GM12878 (cell line): ENCODE measurements around the gene FAM76B. TPM values are rescaled to one million over a fixed set of nuclear protein-coding genes. Genes with fewer than 3 reads are reported as not detected.

ENCODE experiments used
- ATAC-seq: fragments of 200-7000 bp; cut with Tn5 transposase; 3 replicates; pipeline ENCODE4 v1.9.1; 2020; ENCODE audit warnings: mild to moderate bottlenecking, moderate library complexity
- BruUV-seq: library from RNA; stranded (reverse); fragments of 400-500 nt; replicated peaks from 2 replicates; lab custom pipeline; 2021; lab: Mats Ljungman, UMichigan
- CTCF ChIA-PET: fragments of 300-600 bp; sonication (Branson Sonifier 250); formaldehyde crosslinking; extraction: SDS; loops from one replicate; lab custom pipeline; 2021; ENCODE audit warnings: inconsistent platforms; lab: Yijun Ruan, JAX
- POLR2A ChIA-PET: fragments of 350-600 bp; formaldehyde crosslinking; extraction: SDS; loops from one replicate; lab custom pipeline; 2021; ENCODE audit warnings: inconsistent platforms; lab: Charles Lee
- RAD21 ChIA-PET: fragments of 300-600 bp; sonication (Branson Sonifier 250); formaldehyde crosslinking; loops from one replicate; lab custom pipeline; 2023; ENCODE audit warnings: antibody characterized with exemption; ENCODE audit not compliant: unreplicated experiment; lab: Charles Lee
- SMC1A ChIA-PET: fragments of 300-600 bp; sonication (Branson Sonifier 250); formaldehyde crosslinking; loops from one replicate; lab custom pipeline; 2023; ENCODE audit not compliant: unreplicated experiment, uncharacterized antibody; lab: Charles Lee
- DNase-seq: peaks from one replicate; pipeline ENCODE4 v3.0.0-alpha.2; 2011; ENCODE audit warnings: low read depth, low spot score
- FAIRE-seq: peaks from 3 replicates; lab custom pipeline; 2011; peaks lifted over from hg19 to GRCh38; lab: Jason Lieb, UNC
- H2AFZ ChIP-seq: 2 replicates; pipeline ENCODE4 v1.6.0; 2011; ENCODE audit warnings: low read depth, low read length, control low read depth; ENCODE audit not compliant: control insufficient read depth
- H3K27ac ChIP-seq: 2 replicates; pipeline ENCODE4 v1.5.1; 2011; ENCODE audit warnings: control low read depth; ENCODE audit not compliant: control insufficient read depth, insufficient read depth
- H3K27me3 ChIP-seq, 2 experiments: replicated peaks in 1 of 2; 2 replicates each; pipeline versions ENCODE4 v1.6.0 to v1.6.1; 2011; ENCODE audit warnings: low read length in 1 of 2; ENCODE audit not compliant: control insufficient read depth in 2 of 2, insufficient read depth in 2 of 2
- H3K36me3 ChIP-seq, 2 experiments: 2 replicates each; pipeline ENCODE4 v1.5.1; 2011; ENCODE audit warnings: low read length in 1 of 2; ENCODE audit not compliant: control insufficient read depth in 2 of 2, insufficient read depth in 2 of 2
- H3K4me1 ChIP-seq: 2 replicates; pipeline ENCODE4 v1.6.1; 2011; ENCODE audit warnings: mild to moderate bottlenecking, low read length, moderate library complexity, mixed read lengths; ENCODE audit not compliant: control insufficient read depth, insufficient read depth
- H3K4me2 ChIP-seq: 2 replicates; pipeline ENCODE4 v1.6.0; 2011; ENCODE audit warnings: control low read depth; ENCODE audit not compliant: control insufficient read depth, insufficient read depth
- H3K4me3 ChIP-seq: fragments of 200-600 bp; sonication (generic); 2 replicates; pipeline ENCODE4 v1.5.1; 2016
- H3K79me2 ChIP-seq: 2 replicates; pipeline ENCODE4 v1.6.0; 2011; ENCODE audit warnings: low read length; ENCODE audit not compliant: control insufficient read depth, insufficient read depth
- H3K9ac ChIP-seq: 2 replicates; pipeline ENCODE4 v1.8.0; 2011; ENCODE audit warnings: low read length, control low read depth, mixed read lengths; ENCODE audit not compliant: control insufficient read depth, insufficient read depth
- H3K9me3 ChIP-seq: replicated peaks from 3 replicates; pipeline ENCODE4 v1.5.1; 2011; ENCODE audit warnings: mild to moderate bottlenecking, low read length; ENCODE audit not compliant: control insufficient read depth, insufficient read depth
- H4K20me1 ChIP-seq: 2 replicates; pipeline ENCODE4 v1.6.0; 2011; ENCODE audit not compliant: control insufficient read depth, insufficient read depth
- JUND ChIP-seq: IDR thresholded peaks from 2 replicates; pipeline ENCODE4 v1.6.1; 2012; ENCODE audit warnings: low read depth, mild to moderate bottlenecking, low read length, improper control_type of control experiment, moderate library complexity
- NR2C1 ChIP-seq: fragments of 450-650 bp; IDR thresholded peaks from 2 replicates; pipeline ENCODE4 v1.6.1; 2017; ENCODE audit warnings: antibody characterized with exemption, mild to moderate bottlenecking, moderate library complexity
- TAF1 ChIP-seq: IDR thresholded peaks from 2 replicates; pipeline ENCODE4 v1.6.1; 2011; ENCODE audit warnings: mild to moderate bottlenecking, low read depth, low read length, borderline replicate concordance
- WGBS: methylation state at CpG from one replicate; pipeline ENCODE4 v1.1.6; 2016; ENCODE audit warnings: low lambda C conversion rate; ENCODE audit not compliant: insufficient replicate concordance, insufficient coverage; ENCODE audit errors: missing lambda C conversion rate; 5-methylcytosine and 5-hydroxymethylcytosine counted together
- in situ Hi-C: fragments of 300-500 bp; cut with MboI; formaldehyde crosslinking; loops from 9 replicates; pipeline ENCODE4 v1.14.3; 2018; ENCODE audit warnings: mixed read lengths
- intact Hi-C: fragments of 100-400 bp; cut with micrococcal nuclease; formaldehyde crosslinking; loops from one replicate; pipeline ENCODE4 v1.14.2; 2022; ENCODE audit not compliant: unreplicated experiment
- polyA plus RNA-seq, 11 experiments: library from polyadenylated mRNA; depleted of rRNA in 4 of 11; unstranded in 6 of 11; stranded (reverse) in 5 of 11; fragments of >200 nt; fragmentation: Nextera tagmentation in 4 of 11; fragmentation: Illumina TruSeq in 1 of 11; extraction: Ambion mirVana in 4 of 11; extraction: Trizol in 1 of 11; gene quantifications; 1 replicate in 1 of 11; 2 replicates in 10 of 11; pipeline versions ENCODE4 v1.2.1 to v1.2.3, GENCODE V29; 2011 to 2016; ENCODE audit warnings: inconsistent platforms in 2 of 11, missing spikeins in 2 of 11, low read depth in 1 of 11
- total RNA-seq, 4 experiments: library from RNA; depleted of rRNA in 3 of 4; stranded (reverse); fragments of >200 nt in 3 of 4; fragmentation: Illumina TruSeq in 1 of 4; extraction: Trizol in 1 of 4; gene quantifications; 2 replicates each; pipeline versions ENCODE4 v1.2.1 to v1.2.3, GENCODE V29; 2013 to 2021
- TF ChIP-seq, protein P1 (sequence below): fragments of 450-650 bp; IDR thresholded peaks from 2 replicates; pipeline ENCODE4 v1.6.1; 2016; ENCODE audit warnings: mild to moderate bottlenecking
- TF ChIP-seq, protein P2 (sequence below): fragments of 150-350 bp; IDR thresholded peaks from 2 replicates; pipeline ENCODE4 v1.6.1; 2016; ENCODE audit warnings: low read depth, low read length

FAM76B gene
- total and polyA plus RNA-seq, 10 of the 15 experiments (the other 5 are each of a cell fraction or from before 2014, with no cell fraction given): 13.5 to 56.8 (median 28.4) TPM

DNA sequence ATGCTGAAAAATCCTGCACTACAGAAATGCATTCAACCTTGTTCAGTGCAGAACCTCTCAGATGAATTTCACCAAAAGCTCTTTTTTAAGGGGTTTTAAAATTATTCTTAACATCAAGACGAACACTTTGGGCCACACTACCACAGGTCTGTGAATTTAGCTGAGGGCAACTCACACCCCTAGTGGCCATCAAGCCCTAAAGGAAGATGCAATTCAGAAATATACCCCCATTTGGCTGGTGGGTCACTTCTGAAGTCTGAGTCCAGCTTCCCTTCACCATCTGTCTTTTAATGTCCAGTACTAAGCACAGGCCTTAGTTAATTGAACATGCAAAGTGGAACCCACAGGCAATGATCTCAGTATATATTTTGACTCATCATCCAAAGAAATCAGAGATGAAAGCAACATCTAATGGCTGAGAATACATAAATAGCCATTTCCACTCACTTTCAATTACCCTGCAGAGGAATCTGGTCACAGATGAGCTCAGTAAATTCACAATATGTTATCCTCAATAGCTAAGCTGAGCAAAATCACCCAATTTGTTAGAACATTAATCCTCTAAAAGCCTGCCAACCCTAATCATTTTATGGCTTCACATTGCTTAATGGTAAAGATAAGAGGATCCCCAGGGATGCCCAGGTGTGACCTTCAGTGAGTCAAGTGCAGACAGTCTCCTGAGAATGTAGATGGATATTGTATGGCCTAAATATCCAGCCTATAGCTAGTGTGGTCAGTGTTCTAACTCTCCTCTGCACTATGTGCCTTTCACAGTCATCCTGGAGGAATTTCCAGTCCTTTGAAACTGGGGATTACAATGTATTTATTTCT lies 50.3 kb downstream of the FAM76B start (continued):
- TF ChIP-seq NR2C1: no peak

DNA sequence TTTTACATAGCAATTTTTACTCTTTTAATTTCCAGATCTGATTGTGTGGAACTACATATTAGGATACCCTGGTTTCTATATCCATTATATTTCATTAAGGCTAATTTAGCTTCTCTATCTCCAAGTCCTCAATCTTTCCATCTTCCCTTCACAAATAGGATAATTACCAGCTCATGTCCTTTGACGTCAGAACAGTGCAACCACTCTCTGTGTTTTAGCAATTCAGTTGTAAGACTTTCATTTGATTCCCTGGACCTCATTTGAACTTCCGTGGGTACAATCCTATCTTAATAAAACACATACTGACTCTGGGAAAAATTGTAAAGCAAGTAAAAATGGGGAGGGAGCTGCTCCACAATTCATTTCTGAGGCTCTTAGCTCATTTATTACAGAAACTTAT lies 52.8 kb downstream of the FAM76B start:
- 54% methylated on average over 2 of the region's 2 CpGs for WGBS
- H4K20me1 ChIP-seq: no peaks in the 10 kb centered on the region
- ChIA-PET CTCF (interaction anchor here (0.6 to 1.4 kb wide), 5 partner anchors 10 to 726 kb away, joined by 3 to 4 read pairs (median 3); no protein-coding TSS in a partner anchor), SMC1A (interaction anchor here (0.6 to 1.9 kb wide), 10 partner anchors 11 to 582 kb away, joined by 3 to 8 read pairs (median 3); no protein-coding TSS in a partner anchor), POLR2A (interaction anchor here (0.6 to 1.1 kb wide), 2 partner anchors 96 to 275 kb away, joined by 3 read pairs; no protein-coding TSS in a partner anchor), RAD21 (interaction anchor here (1.2 to 1.5 kb wide), 3 partner anchors 13 to 506 kb away, joined by 3 read pairs; partner anchors contain the start of gene SESN3)
- H3K79me2 ChIP-seq: no peaks in the 10 kb centered on the region
- H3K4me2 ChIP-seq: no peak overlapping the region
- H3K36me3 ChIP-seq: no peaks in the 10 kb centered on the region
- FAIRE-seq (no peak), ATAC-seq (no peak), DNase-seq (no peak)
- intact Hi-C loops (no loop called here), in situ Hi-C loops (no loop called here)
- no peak for TF ChIP-seq TAF1
- TF ChIP-seq JUND: no peak
- TF ChIP-seq, protein P1, sequence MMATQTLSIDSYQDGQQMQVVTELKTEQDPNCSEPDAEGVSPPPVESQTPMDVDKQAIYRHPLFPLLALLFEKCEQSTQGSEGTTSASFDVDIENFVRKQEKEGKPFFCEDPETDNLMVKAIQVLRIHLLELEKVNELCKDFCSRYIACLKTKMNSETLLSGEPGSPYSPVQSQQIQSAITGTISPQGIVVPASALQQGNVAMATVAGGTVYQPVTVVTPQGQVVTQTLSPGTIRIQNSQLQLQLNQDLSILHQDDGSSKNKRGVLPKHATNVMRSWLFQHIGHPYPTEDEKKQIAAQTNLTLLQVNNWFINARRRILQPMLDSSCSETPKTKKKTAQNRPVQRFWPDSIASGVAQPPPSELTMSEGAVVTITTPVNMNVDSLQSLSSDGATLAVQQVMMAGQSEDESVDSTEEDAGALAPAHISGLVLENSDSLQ: no peak
- TF ChIP-seq, protein P2, sequence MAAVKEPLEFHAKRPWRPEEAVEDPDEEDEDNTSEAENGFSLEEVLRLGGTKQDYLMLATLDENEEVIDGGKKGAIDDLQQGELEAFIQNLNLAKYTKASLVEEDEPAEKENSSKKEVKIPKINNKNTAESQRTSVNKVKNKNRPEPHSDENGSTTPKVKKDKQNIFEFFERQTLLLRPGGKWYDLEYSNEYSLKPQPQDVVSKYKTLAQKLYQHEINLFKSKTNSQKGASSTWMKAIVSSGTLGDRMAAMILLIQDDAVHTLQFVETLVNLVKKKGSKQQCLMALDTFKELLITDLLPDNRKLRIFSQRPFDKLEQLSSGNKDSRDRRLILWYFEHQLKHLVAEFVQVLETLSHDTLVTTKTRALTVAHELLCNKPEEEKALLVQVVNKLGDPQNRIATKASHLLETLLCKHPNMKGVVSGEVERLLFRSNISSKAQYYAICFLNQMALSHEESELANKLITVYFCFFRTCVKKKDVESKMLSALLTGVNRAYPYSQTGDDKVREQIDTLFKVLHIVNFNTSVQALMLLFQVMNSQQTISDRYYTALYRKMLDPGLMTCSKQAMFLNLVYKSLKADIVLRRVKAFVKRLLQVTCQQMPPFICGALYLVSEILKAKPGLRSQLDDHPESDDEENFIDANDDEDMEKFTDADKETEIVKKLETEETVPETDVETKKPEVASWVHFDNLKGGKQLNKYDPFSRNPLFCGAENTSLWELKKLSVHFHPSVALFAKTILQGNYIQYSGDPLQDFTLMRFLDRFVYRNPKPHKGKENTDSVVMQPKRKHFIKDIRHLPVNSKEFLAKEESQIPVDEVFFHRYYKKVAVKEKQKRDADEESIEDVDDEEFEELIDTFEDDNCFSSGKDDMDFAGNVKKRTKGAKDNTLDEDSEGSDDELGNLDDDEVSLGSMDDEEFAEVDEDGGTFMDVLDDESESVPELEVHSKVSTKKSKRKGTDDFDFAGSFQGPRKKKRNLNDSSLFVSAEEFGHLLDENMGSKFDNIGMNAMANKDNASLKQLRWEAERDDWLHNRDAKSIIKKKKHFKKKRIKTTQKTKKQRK: no peak
- H3K27ac ChIP-seq: no peak overlapping the region
- no TSS peak for BruUV-seq
- no peak overlapping the region for H3K4me3 ChIP-seq
- H2AFZ ChIP-seq: no peak overlapping the region
- H3K4me1 ChIP-seq: no peaks in the 10 kb centered on the region
- no peaks in the 10 kb centered on the region for H3K9me3 ChIP-seq
- H3K27me3 ChIP-seq: no peaks in the 10 kb centered on the region
- no peak overlapping the region for H3K9ac ChIP-seq
